HepG2 (cell line): Measurements from ENCODE around the gene UPB1. TPM values are rescaled to one million over a fixed set of nuclear protein-coding genes. Genes with fewer than 3 reads are reported as not detected.
A peak's percentile ranks its signal among the peaks of the same experiment; 100 is the strongest.

Experiments
- AHDC1 ChIP-seq: sonication (generic); formaldehyde crosslinking; IDR thresholded peaks from 2 replicates; pipeline ENCODE4 v1.5.1; 2020; ENCODE audit warnings: mild to moderate bottlenecking, missing genetic modification reagents, borderline replicate concordance
- EZH2 ChIP-seq: conservative IDR thresholded peaks from 2 replicates; pipeline ENCODE4 v1.6.1; 2012; ENCODE audit warnings: mild to moderate bottlenecking, low read depth, low read length, moderate library complexity
- FOXA1 ChIP-seq, 2 experiments: fragments of 450-650 bp in 1 of 2; sonication (generic) in 1 of 2; formaldehyde crosslinking in 1 of 2; IDR thresholded peaks; 2 replicates each; pipeline versions ENCODE4 v1.4.0 to v1.6.1; 2016 to 2020; ENCODE audit warnings: missing genetic modification reagents in 1 of 2
- HDAC2 ChIP-seq: sonication (generic); formaldehyde crosslinking; IDR thresholded peaks from 2 replicates; pipeline ENCODE4 v1.4.0; 2020; ENCODE audit warnings: missing genetic modification reagents
- HOXA7 ChIP-seq: sonication (generic); formaldehyde crosslinking; IDR thresholded peaks from 2 replicates; pipeline ENCODE4 v1.8.1; 2022; ENCODE audit warnings: mild to moderate bottlenecking, missing genetic modification reagents, moderate library complexity
- NR1H2 ChIP-seq: sonication (generic); formaldehyde crosslinking; IDR thresholded peaks from 2 replicates; pipeline ENCODE4 v1.8.1; 2022; ENCODE audit warnings: low read depth, missing genetic modification reagents, borderline replicate concordance
- PCBP1 ChIP-seq: fragments of 200-400 bp; formaldehyde crosslinking; IDR thresholded peaks from 2 replicates; pipeline ENCODE4 v1.6.1; 2017; ENCODE audit warnings: mild to moderate bottlenecking, low read depth, low read length, borderline replicate concordance
- SIX4 ChIP-seq: sonication (generic); formaldehyde crosslinking; IDR thresholded peaks from 2 replicates; pipeline ENCODE4 v1.4.0; 2020; ENCODE audit warnings: missing genetic modification reagents
- SUZ12 ChIP-seq: fragments of 150-350 bp; IDR thresholded peaks from 2 replicates; pipeline ENCODE4 v1.6.1; 2014; ENCODE audit warnings: low read depth, low read length
- YEATS2 ChIP-seq: sonication (generic); formaldehyde crosslinking; IDR thresholded peaks from 2 replicates; pipeline ENCODE4 v1.4.0; 2020; ENCODE audit warnings: missing genetic modification reagents, borderline replicate concordance
- ZNF329 ChIP-seq: sonication (generic); formaldehyde crosslinking; IDR thresholded peaks from 2 replicates; pipeline ENCODE4 v1.9.0; 2021; ENCODE audit warnings: low read depth, mild to moderate bottlenecking, missing genetic modification reagents
- ZNF781 ChIP-seq: sonication (generic); formaldehyde crosslinking; IDR thresholded peaks from 2 replicates; pipeline ENCODE4 v1.5.1; 2020; ENCODE audit warnings: borderline replicate concordance, mild to moderate bottlenecking, missing genetic modification reagents; ENCODE audit errors: not compliant biosample characterization
- polyA plus RNA-seq, 8 experiments: library from polyadenylated mRNA; depleted of rRNA in 3 of 8; stranded (reverse) in 7 of 8; unstranded in 1 of 8; fragments of >200 nt; fragmentation: Illumina TruSeq in 4 of 8; extraction: Trizol in 4 of 8; gene quantifications; 2 replicates each; pipeline versions ENCODE4 v1.2.1 to v1.2.3, GENCODE V29; 2011 to 2016; ENCODE audit warnings: low read depth in 4 of 8, missing spikeins in 1 of 8, mixed read lengths in 1 of 8; ENCODE audit not compliant: insufficient read depth in 1 of 8
- total RNA-seq, 5 experiments: library from RNA; depleted of rRNA; stranded (reverse); fragments of >200 nt; fragmentation: Illumina TruSeq; extraction: Trizol; gene quantifications; 2 replicates each; pipeline ENCODE4 v1.2.3, GENCODE V29; 2016; ENCODE audit warnings: low read depth in 1 of 5
- TF ChIP-seq, protein P1 (sequence below): IDR thresholded peaks from 2 replicates; pipeline ENCODE4 v1.6.1; 2012; ENCODE audit warnings: low read depth, low read length, improper control_type of control experiment
- TF ChIP-seq, protein P2 (sequence below), 2 experiments: fragments of 450-650 bp in 1 of 2; sonication (generic) in 1 of 2; formaldehyde crosslinking; IDR thresholded peaks; 2 replicates each; pipeline versions ENCODE4 v1.5.0 to v1.8.0; 2020 to 2022; ENCODE audit warnings: mild to moderate bottlenecking in 1 of 2, missing genetic modification reagents in 1 of 2
- TF ChIP-seq, protein P3 (sequence below): IDR thresholded peaks from 2 replicates; pipeline ENCODE4 v1.6.1; 2016; ENCODE audit warnings: missing biosample characterization, missing genetic modification reagents, low read depth
- TF ChIP-seq, protein P4 (sequence below): IDR thresholded peaks from 2 replicates; pipeline ENCODE4 v1.6.1; 2012; ENCODE audit warnings: inconsistent platforms

UPB1 gene
- total and polyA plus RNA-seq, 2 of the 13 experiments (the other 11 are each of a cell fraction or from before 2014, with no cell fraction given): 0.38 to 1.2 TPM

- TF ChIP-seq, protein P1, sequence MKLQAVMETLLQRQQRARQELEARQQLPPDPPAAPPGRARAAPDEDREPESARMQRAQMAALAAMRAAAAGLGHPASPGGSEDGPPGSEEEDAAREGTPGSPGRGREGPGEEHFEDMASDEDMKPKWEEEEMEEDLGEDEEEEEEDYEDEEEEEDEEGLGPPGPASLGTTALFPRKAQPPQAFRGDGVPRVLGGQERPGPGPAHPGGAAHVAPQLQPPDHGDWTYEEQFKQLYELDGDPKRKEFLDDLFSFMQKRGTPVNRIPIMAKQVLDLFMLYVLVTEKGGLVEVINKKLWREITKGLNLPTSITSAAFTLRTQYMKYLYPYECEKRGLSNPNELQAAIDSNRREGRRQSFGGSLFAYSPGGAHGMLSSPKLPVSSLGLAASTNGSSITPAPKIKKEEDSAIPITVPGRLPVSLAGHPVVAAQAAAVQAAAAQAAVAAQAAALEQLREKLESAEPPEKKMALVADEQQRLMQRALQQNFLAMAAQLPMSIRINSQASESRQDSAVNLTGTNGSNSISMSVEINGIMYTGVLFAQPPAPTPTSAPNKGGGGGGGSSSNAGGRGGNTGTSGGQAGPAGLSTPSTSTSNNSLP: 0 out of 2 replicates have a peak, but pooled peaks have one; percentile 6
- TF ChIP-seq SIX4 (CRISPR knock-in tag) (no peak), PCBP1 (no peak), FOXA1 (IDR thresholded peaks at IDR 0.05) (peak; percentile 89), FOXA1 (CRISPR knock-in tag; IDR thresholded peaks at IDR 0.05) (peak; percentile 96), NR1H2 (no peak), YEATS2 (no peak), AHDC1 (CRISPR knock-in tag) (peak; percentile 33; the same call in 1 of the 2 replicates), ZNF781 (no peak), HOXA7 (no peak), EZH2 (no peak), ZNF329 (CRISPR knock-in tag) (no peak), SUZ12 (no peak), HDAC2 (CRISPR knock-in tag) (peak; percentile 84; the same call in 1 of the 2 replicates)
- TF ChIP-seq, protein P2, sequence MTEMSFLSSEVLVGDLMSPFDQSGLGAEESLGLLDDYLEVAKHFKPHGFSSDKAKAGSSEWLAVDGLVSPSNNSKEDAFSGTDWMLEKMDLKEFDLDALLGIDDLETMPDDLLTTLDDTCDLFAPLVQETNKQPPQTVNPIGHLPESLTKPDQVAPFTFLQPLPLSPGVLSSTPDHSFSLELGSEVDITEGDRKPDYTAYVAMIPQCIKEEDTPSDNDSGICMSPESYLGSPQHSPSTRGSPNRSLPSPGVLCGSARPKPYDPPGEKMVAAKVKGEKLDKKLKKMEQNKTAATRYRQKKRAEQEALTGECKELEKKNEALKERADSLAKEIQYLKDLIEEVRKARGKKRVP (CRISPR knock-in tag; IDR thresholded peaks at IDR 0.05): no peak
- TF ChIP-seq, protein P3, sequence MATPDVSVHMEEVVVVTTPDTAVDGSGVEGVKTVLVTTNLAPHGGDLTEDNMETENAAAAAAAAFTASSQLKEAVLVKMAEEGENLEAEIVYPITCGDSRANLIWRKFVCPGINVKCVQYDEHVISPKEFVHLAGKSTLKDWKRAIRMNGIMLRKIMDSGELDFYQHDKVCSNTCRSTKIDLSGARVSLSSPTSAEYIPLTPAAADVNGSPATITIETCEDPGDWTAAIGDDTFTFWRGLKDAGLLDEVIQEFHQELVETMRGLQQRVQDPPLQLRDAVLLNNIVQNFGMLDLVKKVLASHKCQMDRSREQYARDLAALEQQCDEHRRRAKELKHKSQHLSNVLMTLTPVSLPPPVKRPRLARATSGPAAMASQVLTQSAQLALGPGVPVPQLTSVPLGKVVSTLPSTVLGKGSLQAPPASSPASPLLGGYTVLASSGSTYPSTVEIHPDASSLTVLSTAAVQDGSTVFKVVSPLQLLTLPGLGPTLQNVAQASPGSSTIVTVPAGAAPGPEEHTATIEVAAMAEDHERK (CRISPR knock-in tag): no peak
- TF ChIP-seq, protein P4, sequence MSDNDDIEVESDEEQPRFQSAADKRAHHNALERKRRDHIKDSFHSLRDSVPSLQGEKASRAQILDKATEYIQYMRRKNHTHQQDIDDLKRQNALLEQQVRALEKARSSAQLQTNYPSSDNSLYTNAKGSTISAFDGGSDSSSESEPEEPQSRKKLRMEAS: peak; percentile 7; the same call in 1 of the 2 replicates
Measured at GRCh38 chr22:24506802-24507438, 11.8 kb downstream of the UPB1 start (continued).
